ENCODE data around the gene SPECC1.

The SPECC1 gene

GRCh38 chr17:20294120-20294519, 285.0 kb downstream of the SPECC1 start:
- H3K4me3 ChIP-seq (ENCODE audit: low read length), result no peak overlapping the region
- TF ChIP-seq, protein P1, sequence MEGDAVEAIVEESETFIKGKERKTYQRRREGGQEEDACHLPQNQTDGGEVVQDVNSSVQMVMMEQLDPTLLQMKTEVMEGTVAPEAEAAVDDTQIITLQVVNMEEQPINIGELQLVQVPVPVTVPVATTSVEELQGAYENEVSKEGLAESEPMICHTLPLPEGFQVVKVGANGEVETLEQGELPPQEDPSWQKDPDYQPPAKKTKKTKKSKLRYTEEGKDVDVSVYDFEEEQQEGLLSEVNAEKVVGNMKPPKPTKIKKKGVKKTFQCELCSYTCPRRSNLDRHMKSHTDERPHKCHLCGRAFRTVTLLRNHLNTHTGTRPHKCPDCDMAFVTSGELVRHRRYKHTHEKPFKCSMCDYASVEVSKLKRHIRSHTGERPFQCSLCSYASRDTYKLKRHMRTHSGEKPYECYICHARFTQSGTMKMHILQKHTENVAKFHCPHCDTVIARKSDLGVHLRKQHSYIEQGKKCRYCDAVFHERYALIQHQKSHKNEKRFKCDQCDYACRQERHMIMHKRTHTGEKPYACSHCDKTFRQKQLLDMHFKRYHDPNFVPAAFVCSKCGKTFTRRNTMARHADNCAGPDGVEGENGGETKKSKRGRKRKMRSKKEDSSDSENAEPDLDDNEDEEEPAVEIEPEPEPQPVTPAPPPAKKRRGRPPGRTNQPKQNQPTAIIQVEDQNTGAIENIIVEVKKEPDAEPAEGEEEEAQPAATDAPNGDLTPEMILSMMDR (conservative IDR thresholded peaks at IDR 0.05; ENCODE audit: low read depth, low read length), result no peak
- DNase-seq (ENCODE audit: low read depth), result no peak

- TF ChIP-seq, protein P1 (conservative IDR thresholded peaks at IDR 0.05; ENCODE audit: low read depth, low read length), result no peak
- no peak for DNase-seq (ENCODE audit: low read depth)
- no peak overlapping the region for H3K4me3 ChIP-seq (ENCODE audit: low read length)
These were observed 289.9 kb downstream of the SPECC1 start for GRCh38 chr17:20299013-20299412.

- H3K4me3 ChIP-seq (ENCODE audit: low read length), result no peak overlapping the region
- TF ChIP-seq, protein P1 (conservative IDR thresholded peaks at IDR 0.05; ENCODE audit: low read depth, low read length), result no peak
- peak; percentile 26 for DNase-seq (ENCODE audit: low read depth)
These were observed 291.3 kb downstream of the SPECC1 start for GRCh38 chr17:20300436-20300934.

DNA sequence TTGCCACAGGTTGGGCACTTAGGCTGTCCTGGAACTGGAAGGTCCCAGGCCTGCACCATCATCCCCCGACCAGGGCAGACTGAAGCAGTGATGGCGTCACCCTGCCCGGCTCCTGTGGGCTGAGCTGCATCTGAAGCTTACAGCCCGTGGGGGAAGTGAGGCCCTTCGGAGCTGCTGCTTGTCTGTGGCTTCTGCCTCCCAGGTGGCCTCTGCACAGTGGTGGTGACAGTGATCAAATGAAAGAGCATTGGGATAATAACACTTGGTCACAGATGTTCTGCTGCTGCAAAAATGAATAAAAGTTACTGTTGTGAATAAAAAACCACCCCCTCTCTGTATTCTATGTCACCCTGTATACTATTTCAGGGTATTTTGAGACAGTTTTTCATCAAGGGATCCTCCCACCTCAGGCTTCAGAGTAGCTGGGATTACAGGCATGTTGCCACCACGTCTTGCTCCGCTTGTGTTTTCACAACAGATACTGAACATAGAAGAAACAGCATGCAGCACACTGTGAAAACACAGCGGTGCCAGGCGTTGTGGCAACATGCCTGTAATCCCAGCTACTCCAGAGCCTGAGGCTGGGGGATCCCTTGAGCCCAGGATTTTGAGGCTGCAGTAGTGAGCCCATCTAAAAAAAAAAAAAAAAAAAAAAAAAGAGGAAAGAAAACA, 293.2 kb downstream of the SPECC1 start:
- no peak overlapping the region for H3K4me3 ChIP-seq (ENCODE audit: low read length)
- DNase-seq (ENCODE audit: low read depth), result no peak
- TF ChIP-seq, protein P1 (conservative IDR thresholded peaks at IDR 0.05; ENCODE audit: low read depth, low read length), result no peak

DNA sequence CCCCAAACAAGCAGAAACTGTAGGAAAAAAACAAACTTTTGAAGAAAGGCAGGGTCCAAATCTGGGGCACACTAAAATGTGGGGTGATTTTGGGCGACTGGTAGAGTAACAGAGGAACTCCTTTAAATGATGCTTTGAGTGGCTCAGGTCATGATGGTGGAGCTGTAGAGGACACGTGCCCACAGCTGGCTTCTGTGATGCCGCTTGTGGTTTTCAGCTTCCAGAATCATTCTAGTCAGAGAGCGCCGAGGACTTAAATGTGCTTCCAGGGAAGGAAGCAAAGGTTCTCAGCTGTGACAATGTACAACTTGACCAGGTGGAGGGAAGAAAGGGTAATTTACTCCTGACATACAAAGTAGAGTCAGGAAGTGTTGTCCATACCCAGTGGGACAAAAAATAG, 295.8 kb downstream of the SPECC1 start:
- no peak for DNase-seq (ENCODE audit: low read depth)
- no peak overlapping the region for H3K4me3 ChIP-seq (ENCODE audit: low read length)
- TF ChIP-seq, protein P1 (conservative IDR thresholded peaks at IDR 0.05; ENCODE audit: low read depth, low read length), result no peak

GRCh38 chr17:20306924-20307323, 297.8 kb downstream of the SPECC1 start:
- DNase-seq (ENCODE audit: low read depth), result no peak
- no peak overlapping the region for H3K4me3 ChIP-seq (ENCODE audit: low read length)
- TF ChIP-seq, protein P1 (conservative IDR thresholded peaks at IDR 0.05; ENCODE audit: low read depth, low read length), result no peak

DNA sequence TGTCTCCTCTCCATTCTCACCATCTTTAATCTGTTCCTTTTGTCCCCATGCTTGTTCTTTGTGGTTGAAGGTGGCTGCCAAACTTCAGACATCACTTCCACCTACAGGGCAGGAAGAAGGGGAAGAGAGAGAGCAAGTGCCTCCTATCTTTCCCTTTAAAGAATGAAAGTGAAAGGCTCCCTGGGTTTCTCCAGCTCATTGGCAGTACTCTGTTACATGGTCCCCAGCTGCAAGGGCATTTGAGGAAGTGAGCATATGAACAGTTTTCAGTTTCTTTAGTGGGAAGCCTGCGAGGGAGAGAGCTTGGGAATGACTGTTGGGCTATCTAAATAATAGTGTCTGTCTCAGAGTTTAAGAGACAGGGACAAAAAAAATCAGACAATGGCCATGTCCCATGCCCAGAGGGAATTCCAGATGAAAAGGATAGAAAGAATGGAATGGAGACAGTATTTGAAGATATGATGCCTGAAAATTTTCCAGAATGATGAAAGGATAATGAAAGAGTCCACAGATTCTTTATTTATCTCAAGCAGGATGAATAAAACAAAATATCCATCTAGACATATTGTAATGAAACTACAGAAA, 298.3 kb downstream of the SPECC1 start:
- no peak overlapping the region for H3K4me3 ChIP-seq (ENCODE audit: low read length)
- no peak for DNase-seq (ENCODE audit: low read depth)
- TF ChIP-seq, protein P1 (conservative IDR thresholded peaks at IDR 0.05; ENCODE audit: low read depth, low read length), result no peak

Measured in retinal pigment epithelial cell (primary cell).